DMS 273 (cell line): ENCODE results near the gene XRCC3.

Source experiments
- DNase-seq: peaks from one replicate; lab custom pipeline; 2025; ENCODE audit not compliant: unreplicated experiment; lab: John Stamatoyannopoulos, UW

XRCC3 gene

GRCh38 chr14:103738701-103739451 lies 23.6 kb upstream of the XRCC3 start:
- no peak for DNase-seq

- no peak for DNase-seq
Measured at GRCh38 chr14:103738166-103738565, 22.9 kb upstream of the XRCC3 start.

- no peak for DNase-seq
Measured at GRCh38 chr14:103737432-103738045, 22.3 kb upstream of the XRCC3 start.

DNA sequence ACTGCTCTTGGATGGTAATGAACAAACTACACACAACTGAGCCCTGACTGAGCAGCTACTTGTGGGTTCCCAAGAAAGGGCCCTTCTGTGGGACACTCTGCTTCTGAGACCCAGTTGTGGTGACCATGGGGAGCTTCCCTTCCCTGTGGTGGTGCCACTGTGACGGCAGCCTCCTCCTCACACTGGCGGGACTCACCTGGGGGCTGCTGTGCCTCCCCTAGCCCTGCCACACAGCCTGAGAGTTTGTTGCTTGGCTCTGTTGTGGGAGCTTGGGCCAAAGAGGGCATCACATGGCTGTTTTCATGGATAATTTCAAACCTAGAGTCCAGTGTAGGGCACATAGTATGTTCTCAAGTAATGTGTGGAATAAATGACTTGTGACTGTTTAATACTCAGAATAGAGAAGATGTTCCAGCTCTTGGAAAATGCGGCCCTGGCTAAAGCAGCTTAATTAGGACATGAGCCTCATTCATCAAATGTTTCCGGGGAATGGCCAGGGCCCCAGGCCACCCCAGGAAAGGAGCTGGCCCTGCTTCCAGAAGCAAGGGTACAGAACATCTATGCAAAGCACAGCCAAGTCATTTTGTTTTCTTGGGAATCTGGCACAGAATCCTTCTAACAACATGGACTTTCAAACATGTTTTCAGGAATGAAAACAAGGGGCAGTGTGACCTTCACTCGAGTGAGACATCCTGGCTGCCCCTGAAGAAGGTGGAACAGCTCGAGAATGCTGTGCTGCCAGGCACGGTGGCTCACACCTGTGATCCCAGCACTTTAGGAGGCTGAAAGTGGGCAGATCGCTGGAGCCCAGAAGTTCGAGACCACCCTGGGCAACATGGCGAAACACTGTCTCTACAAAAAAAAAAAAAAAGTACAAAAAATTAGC lies 21.5 kb upstream of the XRCC3 start:
- no peak for DNase-seq

DNA sequence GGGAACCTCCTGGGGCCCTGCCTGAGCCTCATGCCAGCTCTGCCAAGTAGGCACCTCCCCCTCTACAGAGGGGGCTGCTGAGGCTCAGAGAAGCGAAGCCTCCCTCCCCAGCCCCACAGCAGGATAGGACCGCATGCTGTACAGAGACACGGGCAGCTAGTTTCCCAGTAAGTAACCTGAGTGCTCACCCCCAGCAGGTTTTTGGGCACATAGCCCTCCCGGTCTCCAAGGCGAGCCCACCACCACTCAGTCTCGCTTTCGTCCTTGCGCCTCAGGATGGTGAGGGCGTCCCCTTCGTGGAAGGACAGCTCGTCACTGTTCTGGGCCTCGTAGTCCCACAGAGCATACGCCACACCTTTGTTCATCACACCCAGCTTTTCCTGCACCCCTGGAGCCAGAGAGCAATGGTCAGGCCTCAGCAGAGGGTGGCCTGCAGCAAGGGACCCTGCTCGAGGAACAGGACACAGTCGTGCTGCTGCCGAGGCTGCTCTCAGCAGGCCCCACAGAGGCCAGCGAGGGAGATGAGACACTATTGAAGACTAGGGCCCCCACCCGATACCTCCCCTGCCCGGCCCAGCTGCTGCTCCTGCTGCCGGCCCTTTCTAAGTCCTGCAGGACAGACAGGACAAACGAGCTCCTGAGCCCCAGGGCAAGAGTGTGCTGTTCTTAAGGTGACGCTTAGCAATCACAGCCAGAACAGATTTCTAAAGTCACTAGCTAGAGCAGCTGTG lies 20.7 kb upstream of the XRCC3 start:
- no peak for DNase-seq

DNA sequence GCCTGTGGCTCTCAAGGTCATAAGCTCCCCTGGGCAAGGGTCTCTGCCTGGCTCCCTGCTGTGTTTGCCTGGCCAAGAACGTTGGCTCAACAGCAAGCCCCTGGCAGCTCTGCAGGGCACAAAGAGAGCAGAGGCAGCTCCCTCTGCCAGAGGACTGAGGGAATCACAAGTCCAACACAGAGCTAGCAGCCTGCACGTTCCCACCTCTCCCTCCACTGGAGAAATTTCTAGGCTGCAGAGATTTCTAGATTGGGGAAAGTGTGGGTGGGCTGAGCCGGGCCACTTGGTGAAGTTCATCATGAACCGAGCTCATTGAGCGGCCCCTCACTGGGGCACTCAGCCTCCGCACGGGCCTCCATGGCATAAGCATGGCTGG lies 20.2 kb upstream of the XRCC3 start:
- no peak for DNase-seq

DNA sequence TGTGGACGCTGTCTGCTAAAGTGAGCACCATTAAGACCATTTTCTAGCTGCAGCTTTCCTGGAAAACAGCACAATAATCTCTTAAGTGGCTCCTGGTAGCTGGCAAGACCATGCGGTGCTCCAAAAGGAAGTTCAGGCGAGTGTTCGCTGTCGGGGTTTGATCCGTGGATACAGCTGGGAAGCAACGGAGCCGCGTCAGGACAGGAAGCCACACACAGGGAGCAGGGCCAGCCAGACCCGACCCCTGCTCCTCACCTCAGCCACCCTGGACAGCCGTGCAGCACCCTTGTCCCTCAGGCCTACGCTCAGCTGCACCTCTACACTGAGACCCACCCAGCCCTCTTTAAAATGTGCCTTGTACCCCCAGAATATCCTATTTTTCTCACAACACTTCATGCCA lies 19.8 kb upstream of the XRCC3 start:
- no peak for DNase-seq

- DNase-seq, result no peak
Measured at GRCh38 chr14:103734081-103734888, 19.0 kb upstream of the XRCC3 start.

GRCh38 chr14:103733651-103734050 lies 18.4 kb upstream of the XRCC3 start:
- DNase-seq, result no peak

DNA sequence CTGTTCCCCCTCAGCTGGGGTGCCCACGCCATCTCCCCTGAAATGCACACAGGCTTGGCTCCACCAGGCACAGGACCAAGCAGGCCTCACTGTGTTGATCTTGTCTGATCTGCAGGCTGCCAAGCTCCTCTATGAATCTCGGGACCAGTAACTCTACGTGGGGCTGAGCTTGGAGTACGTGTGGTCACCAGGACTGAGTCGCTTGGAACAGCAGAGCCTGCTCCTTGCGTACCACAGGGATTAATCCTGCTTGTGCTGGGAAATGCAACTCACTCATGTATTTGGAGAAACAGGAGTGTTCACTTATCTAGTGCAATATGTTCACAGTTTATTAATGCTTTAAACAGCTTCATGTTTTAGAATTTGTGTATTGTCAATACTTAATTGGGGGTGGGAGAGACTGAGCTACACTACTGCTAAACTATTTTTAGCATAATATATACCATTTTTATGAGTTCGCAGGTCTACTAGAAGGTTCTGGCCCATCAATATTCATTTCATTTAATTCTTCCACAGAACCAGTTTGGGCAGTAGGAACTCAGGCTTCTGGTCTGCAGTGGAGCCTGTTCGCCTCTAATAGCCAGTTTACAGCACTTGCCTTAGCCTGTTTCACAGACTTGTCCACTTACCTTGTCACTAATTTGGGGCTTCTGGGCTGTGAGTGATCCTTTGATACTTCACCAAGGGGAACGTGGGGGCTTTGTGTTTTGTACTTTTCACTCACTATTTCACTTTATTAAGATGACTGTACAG lies 17.8 kb upstream of the XRCC3 start:
- DNase-seq, result no peak

- no peak for DNase-seq
Measured at GRCh38 chr14:103731916-103732867, 16.9 kb upstream of the XRCC3 start.

- no peak for DNase-seq
Measured at GRCh38 chr14:103731481-103731880, 16.2 kb upstream of the XRCC3 start.

DNA sequence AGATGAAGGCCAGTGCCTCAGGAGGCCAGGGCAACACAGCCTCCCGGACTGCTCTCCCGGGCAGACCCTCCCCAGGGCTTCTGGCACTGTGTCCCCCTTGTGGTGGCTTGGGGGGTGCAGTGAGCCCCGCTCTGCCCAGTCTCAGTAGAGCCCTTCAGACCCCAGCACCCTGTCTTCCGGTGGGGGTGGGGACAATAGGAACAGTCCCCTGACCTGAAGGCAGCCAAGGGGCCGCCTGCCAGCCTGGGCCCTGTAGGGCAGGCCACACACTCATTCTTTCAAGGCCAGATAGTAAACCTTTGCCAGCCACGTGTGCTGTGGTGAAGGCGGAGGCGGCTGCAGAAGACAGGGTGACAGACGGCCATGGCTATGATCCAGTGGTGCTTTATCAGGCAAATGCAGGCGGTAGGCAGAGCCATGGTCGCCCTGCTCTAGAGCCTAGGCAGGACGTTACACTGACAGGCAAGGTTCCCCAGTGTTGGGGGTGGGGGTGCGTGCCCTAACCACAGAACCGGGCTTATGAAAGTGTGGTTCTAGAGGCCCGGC lies 15.3 kb upstream of the XRCC3 start:
- peak; percentile 34 for DNase-seq

DNA sequence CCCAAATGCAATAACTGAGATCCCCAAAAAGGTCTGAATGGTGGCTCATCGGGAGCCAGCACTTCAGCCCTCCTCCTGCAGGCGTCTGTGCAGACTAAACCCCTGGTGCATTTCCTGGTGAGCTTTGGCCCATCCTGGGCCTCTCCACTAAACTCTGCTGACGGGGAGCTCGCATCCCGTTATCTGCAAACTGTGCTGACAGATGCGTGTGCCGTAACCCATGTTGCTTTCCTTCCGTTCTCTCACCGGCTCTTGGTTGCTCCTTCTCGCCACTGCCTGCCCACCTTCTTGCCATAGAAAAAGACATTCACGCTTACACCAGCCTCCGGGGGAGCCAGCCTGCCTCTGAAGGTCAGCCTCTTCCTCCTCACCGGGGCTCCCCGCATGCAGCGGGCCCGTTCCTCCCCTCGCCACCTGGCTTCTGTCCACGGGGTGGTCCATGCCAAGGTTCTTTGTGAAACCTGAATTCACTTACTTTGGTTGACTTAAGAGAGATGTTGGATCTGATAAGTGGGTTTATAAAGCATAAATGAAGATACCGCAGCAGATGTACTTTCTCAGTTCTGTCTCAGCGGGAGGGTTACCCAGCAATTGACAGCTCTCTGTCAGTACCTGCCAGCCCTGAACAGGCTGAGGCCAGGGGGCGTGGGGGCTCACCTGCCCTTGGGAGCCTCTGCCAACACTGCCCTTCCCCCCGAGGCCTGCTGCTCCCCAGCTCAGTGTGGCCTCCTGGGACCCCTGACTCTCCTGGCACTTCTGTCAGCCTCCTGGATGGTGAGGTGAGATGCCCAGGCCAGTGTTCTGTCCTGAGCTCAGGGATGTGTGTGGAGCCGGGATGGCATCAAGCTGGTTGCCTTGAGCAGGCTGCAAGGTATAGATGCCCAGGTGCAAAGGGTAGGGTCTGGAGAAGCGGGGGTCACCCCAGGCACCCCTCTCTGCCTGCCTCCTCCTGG lies 14.5 kb upstream of the XRCC3 start:
- peak; percentile 43 for DNase-seq

DNA sequence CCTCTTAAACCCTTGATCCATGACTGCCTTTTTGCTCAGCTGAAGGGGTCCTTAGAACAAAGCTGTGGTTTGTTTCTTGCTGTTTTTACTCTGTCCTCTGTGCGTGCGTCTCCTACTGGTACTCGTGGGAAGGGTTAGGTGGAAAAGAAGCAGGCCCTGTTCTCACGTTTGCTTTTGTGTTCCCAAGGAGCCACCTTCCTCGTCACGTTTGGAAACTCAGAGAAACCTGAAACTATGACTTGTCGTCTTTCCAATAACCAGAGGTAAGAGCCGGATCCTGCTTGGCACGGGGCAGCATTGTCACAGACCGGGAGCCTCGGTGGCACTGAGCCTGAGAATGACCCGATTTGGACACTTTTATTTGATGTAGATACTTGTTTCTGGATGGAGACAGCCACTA lies 13.5 kb upstream of the XRCC3 start:
- DNase-seq, result no peak

- DNase-seq, result no peak
Measured at GRCh38 chr14:103728141-103728540, 12.9 kb upstream of the XRCC3 start.

DNA sequence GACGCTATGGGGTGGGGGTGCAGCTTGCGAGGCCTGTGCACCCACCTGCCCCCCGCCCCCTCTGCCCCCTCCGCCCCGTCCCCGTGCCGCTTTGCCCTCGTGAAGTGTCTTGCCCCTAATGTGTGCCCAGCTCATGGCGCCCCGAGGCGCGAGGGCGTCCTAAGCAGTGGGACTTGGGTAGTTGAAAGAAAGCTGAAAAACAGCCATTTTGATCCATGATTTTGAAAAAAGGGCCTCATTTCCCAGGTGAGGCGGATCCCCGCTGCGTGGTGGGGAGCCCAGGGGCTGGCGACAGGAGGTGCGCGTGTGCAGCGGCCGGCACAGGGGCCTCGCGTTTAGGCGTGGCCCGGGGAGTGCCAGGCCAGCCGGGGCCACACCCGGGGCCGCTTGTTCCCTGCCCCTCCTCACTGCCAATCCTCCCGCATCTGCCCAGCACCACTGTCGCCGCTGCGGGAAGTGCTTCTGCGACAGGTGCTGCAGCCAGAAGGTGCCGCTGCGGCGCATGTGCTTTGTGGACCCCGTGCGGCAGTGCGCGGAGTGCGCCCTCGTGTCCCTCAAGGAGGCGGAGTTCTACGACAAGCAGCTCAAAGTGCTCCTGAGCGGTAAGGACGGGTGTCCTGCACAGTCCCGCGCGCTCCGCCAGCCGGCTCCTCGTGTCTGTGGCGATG lies 12.2 kb upstream of the XRCC3 start:
- DNase-seq, result no peak
